ENCODE results near the gene STX18. TPM values are rescaled to one million over a fixed set of nuclear protein-coding genes. Genes with fewer than 3 reads are reported as not detected.

Gene STX18
- total RNA-seq, 1 donor from 2014 or later, result 21.1 TPM

- H3K36me3 Mint-ChIP-seq (ENCODE audit: low read depth), result peaks cover 2% of the 10 kb centered on the region
- DNase-seq (ENCODE audit: low spot score), result peak; percentile 75
- H3K4me3 Mint-ChIP-seq (ENCODE audit: unreplicated experiment), result no peak overlapping the region
- H3K27ac Mint-ChIP-seq (ENCODE audit: unreplicated experiment), result no peak overlapping the region
- TF ChIP-seq CTCF (IDR thresholded peaks at IDR 0.05), result no peak
- peaks cover 51% of the 10 kb centered on the region for H3K27me3 Mint-ChIP-seq (ENCODE audit: low read depth)
- peaks cover 10% of the 10 kb centered on the region for H3K4me1 Mint-ChIP-seq (ENCODE audit: low read depth)
- H3K9me3 Mint-ChIP-seq (ENCODE audit: low read depth), result peaks cover 7% of the 10 kb centered on the region
Observed at GRCh38 chr4:4397441-4397819, 144.4 kb downstream of the STX18 start.

- DNase-seq (ENCODE audit: low spot score), result peak; percentile 43
- Mint-ChIP-seq H3K36me3 (ENCODE audit: low read depth) (peaks cover 2% of the 10 kb centered on the region), H3K27ac (ENCODE audit: unreplicated experiment) (no peak overlapping the region), H3K4me1 (ENCODE audit: low read depth) (peaks cover 10% of the 10 kb centered on the region), H3K4me3 (ENCODE audit: unreplicated experiment) (no peak overlapping the region), H3K9me3 (ENCODE audit: low read depth) (peaks cover 7% of the 10 kb centered on the region), H3K27me3 (ENCODE audit: low read depth) (peaks cover 51% of the 10 kb centered on the region)
- no peak for TF ChIP-seq CTCF (IDR thresholded peaks at IDR 0.05)
Observed at GRCh38 chr4:4396628-4397440, 145.0 kb downstream of the STX18 start.

GRCh38 chr4:4395849-4396627 lies 145.8 kb downstream of the STX18 start:
- Mint-ChIP-seq H3K9me3 (ENCODE audit: low read depth) (peaks cover 7% of the 10 kb centered on the region), H3K27me3 (ENCODE audit: low read depth) (peaks cover 54% of the 10 kb centered on the region), H3K27ac (ENCODE audit: unreplicated experiment) (no peak overlapping the region), H3K4me1 (ENCODE audit: low read depth) (peaks cover 10% of the 10 kb centered on the region), H3K4me3 (ENCODE audit: unreplicated experiment) (no peak overlapping the region), H3K36me3 (ENCODE audit: low read depth) (peaks cover 2% of the 10 kb centered on the region)
- peak; percentile 17 for TF ChIP-seq CTCF (IDR thresholded peaks at IDR 0.05)
- DNase-seq (ENCODE audit: low spot score), result peak; percentile 50

GRCh38 chr4:4395371-4395770 lies 146.5 kb downstream of the STX18 start:
- Mint-ChIP-seq H3K27ac (ENCODE audit: unreplicated experiment) (no peak overlapping the region), H3K36me3 (ENCODE audit: low read depth) (peaks cover 1% of the 10 kb centered on the region), H3K4me3 (ENCODE audit: unreplicated experiment) (no peak overlapping the region), H3K9me3 (ENCODE audit: low read depth) (peaks cover 6% of the 10 kb centered on the region), H3K4me1 (ENCODE audit: low read depth) (peaks cover 10% of the 10 kb centered on the region), H3K27me3 (ENCODE audit: low read depth) (peaks cover 58% of the 10 kb centered on the region)
- no peak for TF ChIP-seq CTCF (IDR thresholded peaks at IDR 0.05)
- peak; percentile 41 for DNase-seq (ENCODE audit: low spot score)

GRCh38 chr4:4394644-4395043 lies 147.2 kb downstream of the STX18 start:
- no peaks in the 10 kb centered on the region for H3K36me3 Mint-ChIP-seq (ENCODE audit: low read depth)
- H3K27ac Mint-ChIP-seq (ENCODE audit: unreplicated experiment), result no peak overlapping the region
- H3K4me1 Mint-ChIP-seq (ENCODE audit: low read depth), result peaks cover 10% of the 10 kb centered on the region
- H3K27me3 Mint-ChIP-seq (ENCODE audit: low read depth), result peaks cover 58% of the 10 kb centered on the region
- H3K9me3 Mint-ChIP-seq (ENCODE audit: low read depth), result peaks cover 2% of the 10 kb centered on the region
- peak; percentile 63 for DNase-seq (ENCODE audit: low spot score)
- TF ChIP-seq CTCF (IDR thresholded peaks at IDR 0.05), result no peak
- no peak overlapping the region for H3K4me3 Mint-ChIP-seq (ENCODE audit: unreplicated experiment)
